Measurements from ENCODE around the gene ITGAV.
A peak's percentile ranks its signal among the peaks of the same experiment; 100 is the strongest.

ITGAV gene

GRCh38 chr2:186641807-186642321 is 52.0 kb downstream of the ITGAV start:
- ChIA-PET CTCF (interaction anchor here (0.5 to 2.6 kb wide), 17 partner anchors 12 to 394 kb away, joined by 3 to 38 read pairs (median 3); partner anchors contain the start of genes ITGAV and ZC3H15), POLR2A (ENCODE audit: low non-redundant PET) (no interaction called here)
- TF ChIP-seq, protein P1, sequence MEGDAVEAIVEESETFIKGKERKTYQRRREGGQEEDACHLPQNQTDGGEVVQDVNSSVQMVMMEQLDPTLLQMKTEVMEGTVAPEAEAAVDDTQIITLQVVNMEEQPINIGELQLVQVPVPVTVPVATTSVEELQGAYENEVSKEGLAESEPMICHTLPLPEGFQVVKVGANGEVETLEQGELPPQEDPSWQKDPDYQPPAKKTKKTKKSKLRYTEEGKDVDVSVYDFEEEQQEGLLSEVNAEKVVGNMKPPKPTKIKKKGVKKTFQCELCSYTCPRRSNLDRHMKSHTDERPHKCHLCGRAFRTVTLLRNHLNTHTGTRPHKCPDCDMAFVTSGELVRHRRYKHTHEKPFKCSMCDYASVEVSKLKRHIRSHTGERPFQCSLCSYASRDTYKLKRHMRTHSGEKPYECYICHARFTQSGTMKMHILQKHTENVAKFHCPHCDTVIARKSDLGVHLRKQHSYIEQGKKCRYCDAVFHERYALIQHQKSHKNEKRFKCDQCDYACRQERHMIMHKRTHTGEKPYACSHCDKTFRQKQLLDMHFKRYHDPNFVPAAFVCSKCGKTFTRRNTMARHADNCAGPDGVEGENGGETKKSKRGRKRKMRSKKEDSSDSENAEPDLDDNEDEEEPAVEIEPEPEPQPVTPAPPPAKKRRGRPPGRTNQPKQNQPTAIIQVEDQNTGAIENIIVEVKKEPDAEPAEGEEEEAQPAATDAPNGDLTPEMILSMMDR (conservative IDR thresholded peaks at IDR 0.05; ENCODE audit: low read depth) = peak; percentile 81
- DNase-seq (ENCODE audit: low spot score) = peak; percentile 57
- H3K27ac ChIP-seq = no peak overlapping the region

DNA sequence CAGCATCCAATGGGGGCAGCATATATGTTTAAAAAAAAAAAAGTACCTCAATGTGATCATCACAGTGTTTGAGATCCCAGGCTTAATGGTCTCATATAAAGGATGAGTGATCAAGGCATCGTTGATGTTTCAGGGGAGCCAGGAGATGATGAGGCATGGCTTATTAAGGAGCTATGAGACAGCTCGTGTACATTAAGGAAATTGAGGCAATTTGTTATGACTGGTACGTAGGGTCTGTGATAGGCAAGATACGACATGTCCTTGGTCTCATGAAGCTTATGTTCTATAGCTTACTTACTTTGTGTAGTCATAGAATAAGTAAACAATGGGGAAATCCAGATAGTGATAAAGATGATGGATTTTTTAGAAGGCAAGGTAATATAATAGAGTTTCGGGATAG is 54.9 kb downstream of the ITGAV start:
- TF ChIP-seq, protein P1 (conservative IDR thresholded peaks at IDR 0.05; ENCODE audit: low read depth) = no peak
- no peak for DNase-seq (ENCODE audit: low spot score)
- ChIA-PET POLR2A (ENCODE audit: low non-redundant PET) (no interaction called here), CTCF (interaction anchor here (0.6 kb wide), 1 partner anchor 44 kb away, joined by 3 read pairs; no protein-coding TSS in a partner anchor)
- no peak overlapping the region for H3K27ac ChIP-seq

DNA sequence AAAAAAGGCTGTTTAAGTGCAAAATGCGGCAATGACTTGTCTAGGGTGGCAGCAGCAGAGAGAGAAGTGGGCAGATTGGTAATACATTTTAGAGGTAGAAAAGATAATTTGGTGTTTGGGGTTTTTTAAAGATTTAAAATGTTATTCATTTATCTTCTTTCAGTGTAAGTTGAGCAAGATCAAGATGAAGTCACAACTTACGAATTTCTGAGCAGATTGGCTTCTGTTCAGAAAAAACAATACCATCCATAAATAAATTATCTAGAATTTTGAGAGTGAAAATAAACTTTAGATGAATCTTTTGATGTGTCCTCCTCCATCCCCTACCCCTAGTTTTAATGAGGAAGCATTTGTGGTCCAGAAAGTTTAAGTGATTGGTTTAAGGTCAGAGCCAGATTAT is 56.1 kb downstream of the ITGAV start:
- TF ChIP-seq, protein P1 (conservative IDR thresholded peaks at IDR 0.05; ENCODE audit: low read depth) = no peak
- POLR2A ChIA-PET (ENCODE audit: low non-redundant PET) = no interaction called here
- H3K27ac ChIP-seq = no peak overlapping the region
- DNase-seq (ENCODE audit: low spot score) = no peak
- CTCF ChIA-PET = interaction anchor here (0.9 kb wide), 1 partner anchor 150 kb away, joined by 6 read pairs; no protein-coding TSS in a partner anchor

DNA sequence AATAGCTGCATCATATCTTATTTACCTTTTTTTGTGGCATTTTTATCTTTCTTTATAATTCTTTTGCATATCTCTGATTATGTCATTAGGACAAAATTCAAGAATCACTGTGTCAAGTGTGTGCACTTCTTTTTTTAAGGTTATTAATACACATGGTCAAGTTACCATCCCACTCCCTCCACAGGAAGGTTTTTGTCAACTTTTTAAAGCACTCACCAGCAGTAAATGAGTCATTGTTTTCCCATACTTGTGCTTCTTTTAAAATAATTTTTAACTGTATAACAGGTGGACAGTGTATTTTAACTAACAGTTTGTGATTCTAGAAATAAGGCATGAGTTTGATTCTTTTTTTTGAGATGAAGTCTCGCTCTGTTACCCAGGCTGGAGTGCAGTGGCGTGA is 58.3 kb downstream of the ITGAV start:
- TF ChIP-seq, protein P1 (conservative IDR thresholded peaks at IDR 0.05; ENCODE audit: low read depth) = no peak

GRCh38 chr2:186653511-186653910 is 63.7 kb downstream of the ITGAV start:
- ChIA-PET POLR2A (ENCODE audit: low non-redundant PET) (no interaction called here), CTCF (no interaction called here)
- TF ChIP-seq, protein P1 (conservative IDR thresholded peaks at IDR 0.05; ENCODE audit: low read depth) = no peak
- DNase-seq (ENCODE audit: low spot score) = no peak
- no peak overlapping the region for H3K27ac ChIP-seq

More for the DNA sequence above, 58.3 kb downstream of the ITGAV start:
- CTCF ChIA-PET = no interaction called here
- POLR2A ChIA-PET (ENCODE audit: low non-redundant PET) = no interaction called here
- DNase-seq (ENCODE audit: low spot score) = no peak
- H3K27ac ChIP-seq = no peak overlapping the region

- H3K27ac ChIP-seq = no peak overlapping the region
- CTCF ChIA-PET = no interaction called here
- POLR2A ChIA-PET (ENCODE audit: low non-redundant PET) = no interaction called here
- no peak for DNase-seq (ENCODE audit: low spot score)
- TF ChIP-seq, protein P1 (conservative IDR thresholded peaks at IDR 0.05; ENCODE audit: low read depth) = no peak
These were observed 69.5 kb downstream of the ITGAV start for GRCh38 chr2:186659383-186659782.

All from RWPE1 (cell line).